Suprapubic skin (tissue), 4 donors: ENCODE data around the gene PPP2R3B.

Experiments
- CTCF ChIP-seq, 2 donors: fragments of 200-600 bp in 1 of 2; fragments of 450-650 bp in 1 of 2; sonication (generic) in 1 of 2; IDR thresholded peaks; one replicate each; pipeline ENCODE4 v1.5.1; 2016 to 2019; ENCODE audit warnings: antibody characterized with exemption in 2 of 2, mild to moderate bottlenecking in 1 of 2, moderate library complexity in 1 of 2
- EP300 ChIP-seq: sonication (generic); formaldehyde crosslinking; IDR thresholded peaks from one replicate; pipeline ENCODE4 v1.6.1; 2017; ENCODE audit warnings: antibody characterized with exemption
- POLR2A ChIP-seq, 2 donors: fragments of 450-650 bp; IDR thresholded peaks; one replicate each; pipeline ENCODE4 v1.6.1; 2017; ENCODE audit warnings: antibody characterized with exemption in 2 of 2, mild to moderate bottlenecking in 2 of 2, moderate library complexity in 2 of 2
- POLR2AphosphoS5 ChIP-seq, 3 donors: sonication (generic); formaldehyde crosslinking; IDR thresholded peaks; one replicate each; pipeline ENCODE4 v1.6.1; 2017; ENCODE audit warnings: antibody characterized with exemption in 3 of 3

GRCh38 chrX:316351-317325 lies 70.1 kb downstream of the PPP2R3B start:
- TF ChIP-seq CTCF (IDR thresholded peaks at IDR 0.05) (no peak), POLR2A (IDR thresholded peaks at IDR 0.05) (no peak), POLR2AphosphoS5 (IDR thresholded peaks at IDR 0.05) (no peak), EP300 (no peak)
